LNCaP clone FGC (cell line): ENCODE data around the gene MAJIN.

Experiments used
- DNase-seq: peaks from one replicate; pipeline ENCODE4 v3.0.0-alpha.2; 2011; ENCODE audit warnings: low read depth
- H3K4me3 ChIP-seq: 2 replicates; pipeline ENCODE4 v1.5.1; 2011; ENCODE audit warnings: mild to moderate bottlenecking, low read depth, low read length, control low read depth
- CTCF ChIP-seq: IDR thresholded peaks from 2 replicates; pipeline ENCODE4 v1.5.1; 2012; ENCODE audit warnings: mild to moderate bottlenecking; ENCODE audit not compliant: control insufficient read depth, insufficient read depth; ENCODE audit errors: extremely low read depth

MAJIN gene

DNA sequence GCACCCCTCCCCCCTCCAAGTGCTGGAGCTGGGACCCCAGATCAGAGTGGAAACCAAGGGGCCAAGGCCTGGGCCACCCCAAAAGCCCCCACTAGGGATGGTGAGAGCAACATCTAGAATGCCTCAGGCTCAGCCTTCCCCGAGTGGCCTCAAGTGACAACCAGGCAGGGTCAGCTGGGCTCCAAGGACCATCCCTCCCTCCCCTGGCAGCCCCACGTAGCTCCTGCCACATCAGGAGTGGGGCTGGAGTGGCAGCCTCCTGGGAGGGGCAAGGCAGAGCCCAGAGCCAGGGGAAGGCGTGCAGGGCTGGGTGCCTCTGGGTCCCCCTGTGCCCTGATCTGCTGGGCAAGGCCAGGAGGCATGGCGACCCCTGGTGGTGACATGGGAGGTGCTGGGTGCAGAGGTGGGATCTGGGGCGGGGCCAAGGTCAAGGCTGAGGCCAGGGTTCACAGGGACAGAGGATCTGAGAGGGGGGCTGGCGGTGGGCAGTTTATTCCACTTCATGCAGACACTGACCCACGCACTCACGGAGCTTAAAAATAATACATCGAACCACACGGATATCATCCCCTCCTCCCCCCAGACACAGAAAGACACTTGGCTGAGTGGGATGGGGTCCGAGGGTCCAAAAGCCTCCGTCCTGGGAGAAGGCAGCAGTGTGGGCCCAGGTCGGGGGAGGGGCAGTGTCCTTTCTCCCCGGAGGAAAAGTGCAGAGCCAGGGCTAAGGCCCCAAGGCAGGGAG, 77.7 kb downstream of the MAJIN start:
- no peak for DNase-seq
- peak; percentile 93 for TF ChIP-seq CTCF
- no peak overlapping the region for H3K4me3 ChIP-seq

DNA sequence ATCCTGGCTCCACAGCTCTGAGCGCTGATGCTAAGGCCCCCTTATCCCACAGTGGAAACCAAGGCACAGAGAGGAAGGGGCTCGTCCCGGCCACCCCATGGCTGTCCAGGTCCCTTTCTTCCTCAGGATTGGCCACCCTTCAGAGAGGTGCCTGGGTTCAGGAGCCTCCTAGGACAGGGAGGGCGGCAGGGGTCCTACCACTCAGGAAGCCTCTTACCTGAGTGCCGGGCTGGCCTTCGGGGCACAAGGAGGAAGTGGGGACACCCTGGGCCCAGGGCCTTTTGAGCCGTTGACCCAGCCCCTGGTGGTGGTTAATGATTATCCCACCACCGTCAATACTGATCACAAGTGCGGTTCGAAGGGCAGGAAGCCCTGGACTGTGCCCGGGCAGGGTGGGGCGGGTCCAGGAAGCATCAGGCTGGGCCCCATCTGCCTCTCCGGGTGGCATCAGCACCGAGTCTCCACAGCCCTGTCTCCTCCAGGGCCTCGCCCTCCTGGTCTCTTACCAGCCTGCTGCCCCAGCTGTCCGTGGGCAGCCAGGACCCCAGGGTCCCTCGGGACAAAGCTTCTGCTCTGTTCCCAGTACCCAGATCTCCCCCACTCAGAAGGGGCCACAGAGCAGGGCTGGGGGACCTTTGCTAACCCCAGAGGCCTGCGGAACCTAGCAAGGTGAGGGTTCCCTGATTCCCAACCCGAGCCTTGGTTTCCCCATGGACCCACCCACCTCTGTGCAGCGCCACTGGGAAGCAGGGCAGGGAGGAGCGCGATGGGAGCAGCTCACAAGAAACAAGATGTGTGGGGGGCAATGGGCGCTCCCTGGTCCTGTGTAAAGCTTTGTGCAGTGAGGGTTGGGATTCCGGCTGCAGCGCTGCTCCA, 78.5 kb downstream of the MAJIN start:
- no peak for DNase-seq
- H3K4me3 ChIP-seq, result no peak overlapping the region
- no peak for TF ChIP-seq CTCF

- no peak for DNase-seq
- TF ChIP-seq CTCF, result no peak
- H3K4me3 ChIP-seq, result no peak overlapping the region
These were observed 79.1 kb downstream of the MAJIN start for GRCh38 chr11:64892838-64893193.

DNA sequence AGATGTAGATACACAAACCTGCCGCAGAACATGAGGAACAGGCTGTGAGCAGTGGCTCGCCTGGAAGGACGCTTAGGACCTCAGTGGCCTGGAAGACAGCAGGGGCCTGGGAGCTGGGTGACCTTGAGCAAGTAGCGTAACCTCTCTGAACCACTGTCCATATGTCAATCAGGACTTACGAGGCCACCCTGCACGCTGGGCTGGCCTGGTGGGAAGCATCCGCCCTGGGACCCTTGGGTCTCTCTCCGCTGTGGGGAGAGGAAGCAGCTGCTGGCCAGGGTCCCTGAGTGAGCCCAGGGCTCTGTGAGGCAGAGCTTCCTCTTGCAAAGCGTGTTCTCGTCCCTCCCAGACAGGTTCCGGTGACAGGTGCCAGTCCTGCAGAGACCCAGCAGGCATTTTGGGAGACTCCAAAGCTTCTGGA, 79.5 kb downstream of the MAJIN start:
- DNase-seq, result no peak
- TF ChIP-seq CTCF, result no peak
- no peak overlapping the region for H3K4me3 ChIP-seq

DNA sequence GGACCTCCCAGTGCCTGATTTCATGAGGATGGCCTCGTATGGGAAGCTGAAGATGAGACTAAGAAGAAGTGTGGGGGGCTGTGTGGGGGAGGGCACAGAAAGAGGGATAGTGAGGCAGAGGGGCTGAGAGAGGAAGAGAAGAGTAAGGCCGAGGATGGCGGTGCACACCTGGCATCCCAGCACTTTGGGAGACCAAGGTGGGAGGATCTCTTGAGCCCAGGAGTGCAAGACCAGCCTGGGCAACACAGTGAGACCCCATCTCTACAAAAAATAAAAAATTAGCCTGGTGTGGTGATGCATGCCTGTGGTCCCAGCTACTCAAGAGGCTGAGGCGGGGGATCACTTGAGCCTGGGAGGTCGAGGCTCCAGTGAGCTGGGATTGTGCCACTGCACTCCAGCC, 80.0 kb downstream of the MAJIN start:
- no peak for DNase-seq
- no peak overlapping the region for H3K4me3 ChIP-seq
- TF ChIP-seq CTCF, result no peak

DNA sequence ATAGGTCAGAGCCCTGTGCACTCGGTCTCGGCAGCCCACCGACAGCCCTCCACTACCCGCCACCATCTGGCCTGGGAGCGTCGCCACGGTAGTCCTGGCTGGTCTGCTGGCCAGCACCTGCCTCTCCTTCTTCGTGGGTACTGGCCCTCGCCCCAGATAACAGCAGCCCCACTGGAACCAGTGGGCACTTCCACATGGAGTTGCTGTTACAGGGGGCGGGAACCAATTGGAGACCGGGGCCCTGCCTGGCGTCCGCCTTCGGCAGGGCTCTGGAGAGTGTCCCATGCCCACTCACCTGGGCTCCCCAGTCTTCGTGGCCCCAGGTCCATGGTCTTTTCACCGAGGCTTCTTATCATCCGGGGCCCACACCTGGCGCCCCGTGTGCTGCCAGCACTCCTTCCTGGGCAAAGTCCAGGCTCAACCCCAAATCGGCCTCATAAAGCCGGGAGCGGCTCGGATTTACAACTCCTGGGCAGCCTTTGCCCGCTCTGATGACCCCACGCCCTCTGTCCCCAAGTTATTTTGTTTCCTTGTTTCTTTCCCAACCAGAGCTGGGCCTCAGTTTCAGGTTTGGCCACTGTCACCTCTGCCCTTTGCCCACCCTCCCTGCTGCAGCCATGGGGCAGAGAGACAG, 80.6 kb downstream of the MAJIN start:
- no peak overlapping the region for H3K4me3 ChIP-seq
- TF ChIP-seq CTCF, result no peak
- no peak for DNase-seq
